Esophagus squamous epithelium (tissue), 5 donors: ENCODE results near the gene SLC24A4. TPM values are rescaled to one million over a fixed set of nuclear protein-coding genes. Genes with fewer than 3 reads are reported as not detected.

ENCODE experiments used
- DNase-seq: peaks from one replicate; lab custom pipeline; 2025; lab: John Stamatoyannopoulos, UW
- H3K27ac ChIP-seq, 4 donors: fragments of 200-600 bp; sonication (generic); one replicate each; pipeline ENCODE4 v1.5.1; 2016 to 2019; ENCODE audit warnings: mild to moderate bottlenecking in 1 of 4
- H3K27me3 ChIP-seq, 4 donors: fragments of 200-600 bp; sonication (generic); 1 replicate in 3 of 4; 2 replicates in 1 of 4; pipeline versions ENCODE4 v1.5.1 to v1.6.0; 2017 to 2021; ENCODE audit warnings: antibody characterized with exemption in 1 of 4
- H3K36me3 ChIP-seq, 3 donors: fragments of 200-600 bp; sonication (generic); one replicate each; pipeline ENCODE4 v1.5.1; 2016 to 2019
- H3K4me1 ChIP-seq, 3 donors: fragments of 200-600 bp; sonication (generic); one replicate each; pipeline ENCODE4 v1.5.1; 2017 to 2019
- H3K4me3 ChIP-seq, 4 donors: fragments of 200-600 bp; sonication (generic); 1 replicate in 3 of 4; 2 replicates in 1 of 4; pipeline ENCODE4 v1.5.1; 2016 to 2019; ENCODE audit warnings: mild to moderate bottlenecking in 2 of 4, moderate library complexity in 1 of 4
- H3K9me3 ChIP-seq, 3 donors: fragments of 200-600 bp; sonication (generic); one replicate each; pipeline ENCODE4 v1.5.1; 2016 to 2019
- POLR2A ChIP-seq, 4 donors: fragments of 450-650 bp; IDR thresholded peaks; one replicate each; pipeline ENCODE4 v1.6.1; 2017; ENCODE audit warnings: antibody characterized with exemption in 4 of 4, mild to moderate bottlenecking in 4 of 4, moderate library complexity in 3 of 4
- WGBS, 2 donors: methylation state at CpG; one replicate each; pipeline ENCODE4 v1.1.5; 2018; 5-methylcytosine and 5-hydroxymethylcytosine counted together
- intact Hi-C: fragments of 100-400 bp; cut with DNase I; formaldehyde crosslinking; loops from one replicate; pipeline ENCODE4 v1.15.0; 2022
- total RNA-seq, 4 donors: library from RNA; depleted of rRNA; stranded (reverse); fragments of >200 nt; gene quantifications; one replicate each; pipeline ENCODE4 v1.1.0, GENCODE V29; 2016
- TF ChIP-seq, protein P1 (sequence below), 6 experiments: fragments of 450-650 bp in 4 of 6; fragments of 200-600 bp in 2 of 6; sonication (generic) in 2 of 6; IDR thresholded peaks; one replicate each; pipeline ENCODE4 v1.5.1; 2016 to 2019; ENCODE audit warnings: antibody characterized with exemption in 6 of 6, mild to moderate bottlenecking in 4 of 6, moderate library complexity in 4 of 6
- donor health status: DM: yes; HTN: yes; CAD: no.

SLC24A4 gene
- total RNA-seq, 4 donors from 2014 or later: 0.04 to 0.38 (median 0.20) TPM

DNA sequence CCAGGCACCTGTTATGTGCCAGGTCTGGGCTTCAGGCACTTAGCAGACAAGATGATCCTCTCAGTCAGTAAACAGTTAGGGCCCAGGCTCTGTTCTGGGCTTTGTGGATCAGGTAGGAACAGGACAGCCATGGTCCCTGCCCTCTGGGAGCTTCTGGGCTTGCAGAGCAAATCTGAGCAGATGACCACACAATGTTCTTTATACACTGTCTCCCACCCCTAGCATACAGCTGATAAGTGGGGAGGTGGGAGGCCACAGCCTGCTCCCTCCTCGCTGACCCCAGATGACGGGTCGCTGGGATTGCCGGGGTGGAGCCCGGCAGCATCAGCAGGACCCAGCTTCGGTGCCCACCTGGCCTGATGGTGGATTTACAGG is 137.6 kb downstream of the SLC24A4 start:
- no peaks in the 10 kb centered on the region for H3K27me3 ChIP-seq
- H3K9me3 ChIP-seq: no peaks in the 10 kb centered on the region
- 89% methylated on average over 5 of the region's 6 CpGs; no CpG with 5 or more reads in 1 of the 2 donors for WGBS, 2 donors
- no peak for DNase-seq
- peak overlapping the region in 3 of 4 donors; percentile 38 to 74 (median 48) for H3K27ac ChIP-seq
- H3K36me3 ChIP-seq: no peaks in the 10 kb centered on the region
- TF ChIP-seq, protein P1, sequence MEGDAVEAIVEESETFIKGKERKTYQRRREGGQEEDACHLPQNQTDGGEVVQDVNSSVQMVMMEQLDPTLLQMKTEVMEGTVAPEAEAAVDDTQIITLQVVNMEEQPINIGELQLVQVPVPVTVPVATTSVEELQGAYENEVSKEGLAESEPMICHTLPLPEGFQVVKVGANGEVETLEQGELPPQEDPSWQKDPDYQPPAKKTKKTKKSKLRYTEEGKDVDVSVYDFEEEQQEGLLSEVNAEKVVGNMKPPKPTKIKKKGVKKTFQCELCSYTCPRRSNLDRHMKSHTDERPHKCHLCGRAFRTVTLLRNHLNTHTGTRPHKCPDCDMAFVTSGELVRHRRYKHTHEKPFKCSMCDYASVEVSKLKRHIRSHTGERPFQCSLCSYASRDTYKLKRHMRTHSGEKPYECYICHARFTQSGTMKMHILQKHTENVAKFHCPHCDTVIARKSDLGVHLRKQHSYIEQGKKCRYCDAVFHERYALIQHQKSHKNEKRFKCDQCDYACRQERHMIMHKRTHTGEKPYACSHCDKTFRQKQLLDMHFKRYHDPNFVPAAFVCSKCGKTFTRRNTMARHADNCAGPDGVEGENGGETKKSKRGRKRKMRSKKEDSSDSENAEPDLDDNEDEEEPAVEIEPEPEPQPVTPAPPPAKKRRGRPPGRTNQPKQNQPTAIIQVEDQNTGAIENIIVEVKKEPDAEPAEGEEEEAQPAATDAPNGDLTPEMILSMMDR (IDR thresholded peaks at IDR 0.05): no peak
- no peak for TF ChIP-seq POLR2A (IDR thresholded peaks at IDR 0.05)
- peaks cover 3 to 26% (median 7%) of the 10 kb centered on the region in 3 donors for H3K4me1 ChIP-seq
- intact Hi-C loops: no loop called here
- no peak overlapping the region for H3K4me3 ChIP-seq

DNA sequence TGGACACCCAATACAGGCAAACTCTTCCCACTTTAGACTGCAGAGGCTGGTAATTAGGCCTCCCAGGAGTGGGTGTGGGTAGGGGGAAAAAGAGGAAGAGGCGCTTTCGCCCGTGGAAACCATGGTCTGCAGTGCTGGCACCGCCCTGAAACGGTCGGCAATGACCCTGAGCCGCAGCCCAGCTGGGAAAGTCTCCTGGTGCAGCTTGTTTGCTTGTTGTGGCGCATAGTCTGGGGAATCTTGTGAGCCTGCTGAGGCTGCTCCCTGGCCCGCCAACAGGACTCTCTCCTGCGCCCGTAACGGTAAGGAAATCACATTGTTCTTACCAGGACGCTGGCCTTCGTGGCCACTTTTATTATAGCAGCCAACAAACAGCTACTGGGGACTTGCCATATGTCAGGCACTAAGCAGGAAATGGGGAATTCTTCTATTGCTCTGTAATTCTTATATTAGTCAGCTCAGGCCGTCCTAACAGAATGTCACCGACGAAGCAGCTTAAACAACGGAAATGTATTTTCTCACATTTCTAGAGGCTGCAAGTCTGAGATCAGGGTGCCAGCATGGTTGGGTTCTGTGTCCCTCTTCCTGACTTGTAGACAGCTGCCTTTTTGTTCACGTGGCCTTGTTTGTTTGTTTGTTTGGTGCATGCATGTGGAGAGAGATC is 138.1 kb downstream of the SLC24A4 start:
- TF ChIP-seq, protein P1 (IDR thresholded peaks at IDR 0.05): no peak
- TF ChIP-seq POLR2A (IDR thresholded peaks at IDR 0.05): no peak
- H3K36me3 ChIP-seq: no peaks in the 10 kb centered on the region
- H3K27me3 ChIP-seq: no peaks in the 10 kb centered on the region
- peak overlapping the region in 3 of 4 donors; percentile 38 to 74 (median 48) for H3K27ac ChIP-seq
- H3K9me3 ChIP-seq: no peaks in the 10 kb centered on the region
- intact Hi-C loops: no loop called here
- H3K4me3 ChIP-seq: peak overlapping the region in 1 of 4 donors; percentile 16
- H3K4me1 ChIP-seq: peaks cover 3 to 26% (median 7%) of the 10 kb centered on the region in 3 donors
- WGBS, 2 donors: 19 to 41% methylated on average over 7 to 12 of the region's 19 CpGs
- DNase-seq: no peak

DNA sequence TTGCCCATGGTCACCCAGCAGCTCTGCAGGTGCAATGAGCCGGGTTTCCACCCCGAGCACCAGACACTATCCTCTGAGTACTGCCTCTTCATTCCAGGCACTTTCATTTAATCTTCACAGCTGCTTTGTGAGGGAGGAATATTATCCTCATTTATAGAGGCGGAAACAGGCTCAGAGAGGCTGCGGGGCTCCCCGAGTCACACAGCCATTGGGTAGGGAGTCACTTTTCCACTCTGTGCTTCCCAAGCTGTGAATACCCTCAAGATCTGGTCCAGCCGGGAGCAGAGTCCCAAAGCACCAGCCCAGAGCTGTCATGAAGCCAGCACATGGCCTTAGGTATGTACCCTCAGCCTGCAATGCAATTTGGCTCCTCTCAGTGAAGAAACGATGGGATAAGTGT is 138.9 kb downstream of the SLC24A4 start:
- TF ChIP-seq, protein P1 (IDR thresholded peaks at IDR 0.05): no peak
- TF ChIP-seq POLR2A (IDR thresholded peaks at IDR 0.05): no peak
- intact Hi-C loops: no loop called here
- Histone ChIP-seq H3K27me3 (no peaks in the 10 kb centered on the region), H3K27ac (peak overlapping the region in 1 of 4 donors; percentile 74), H3K4me3 (no peak overlapping the region), H3K36me3 (no peaks in the 10 kb centered on the region), H3K9me3 (peaks cover 0 to 4% (median 0%) of the 10 kb centered on the region in 3 donors), H3K4me1 (peaks cover 3 to 26% (median 7%) of the 10 kb centered on the region in 3 donors)
- 76 to 86% methylated on average over 3 to 7 of the region's 7 CpGs for WGBS, 2 donors
- no peak for DNase-seq

DNA sequence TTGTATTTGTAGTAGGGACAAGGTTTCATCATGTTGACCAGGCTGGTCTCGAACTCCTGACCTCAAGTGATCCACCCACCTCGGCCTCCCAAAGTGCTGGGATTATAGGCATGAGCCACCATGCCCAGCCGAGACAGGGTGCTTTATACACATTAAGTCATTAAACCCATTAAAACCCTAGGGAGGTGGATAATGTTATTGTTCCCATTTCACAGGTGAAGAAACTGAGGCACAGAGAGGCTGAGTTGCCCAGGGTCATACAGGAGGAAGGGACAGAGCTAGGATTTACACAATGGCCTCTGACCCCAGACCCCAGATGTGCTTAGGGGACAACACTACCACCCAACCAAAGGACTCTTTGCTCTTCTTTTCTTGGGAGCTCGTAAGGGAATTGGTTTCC is 139.6 kb downstream of the SLC24A4 start:
- DNase-seq: no peak
- intact Hi-C loops: no loop called here

DNA sequence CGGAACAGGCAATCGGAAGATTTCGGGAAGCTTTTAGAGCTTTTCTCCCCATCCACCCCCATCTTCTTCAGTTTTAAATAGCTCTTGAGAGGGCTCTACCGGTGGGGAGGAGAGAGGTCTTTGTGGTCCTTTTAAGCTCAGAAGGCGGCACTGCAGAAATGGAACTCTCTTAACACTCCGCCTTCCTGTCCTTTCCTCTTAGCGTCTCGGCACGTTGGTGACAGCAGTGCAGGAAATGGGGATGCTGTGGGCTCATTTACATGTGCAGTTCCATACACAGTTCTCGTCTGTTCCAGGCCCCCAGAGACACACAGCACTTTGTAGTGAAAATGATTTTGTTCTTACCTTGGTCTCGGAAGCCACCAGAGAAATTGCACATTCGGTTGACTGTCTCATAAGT is 140.2 kb downstream of the SLC24A4 start:
- Histone ChIP-seq H3K27me3 (no peaks in the 10 kb centered on the region), H3K9me3 (peaks cover 0 to 11% (median 0%) of the 10 kb centered on the region in 3 donors), H3K4me1 (peaks cover 3 to 26% (median 7%) of the 10 kb centered on the region in 3 donors), H3K4me3 (no peak overlapping the region), H3K27ac (no peak overlapping the region), H3K36me3 (no peaks in the 10 kb centered on the region)
- no peak for DNase-seq
- 57 to 64% methylated on average over 10 to 12 of the region's 12 CpGs for WGBS, 2 donors
- TF ChIP-seq, protein P1 (IDR thresholded peaks at IDR 0.05): no peak
- TF ChIP-seq POLR2A (IDR thresholded peaks at IDR 0.05): no peak
- intact Hi-C loops: no loop called here

More for the DNA sequence above, 139.6 kb downstream of the SLC24A4 start:
- Histone ChIP-seq H3K4me3 (no peak overlapping the region), H3K27ac (no peak overlapping the region), H3K4me1 (peaks cover 3 to 26% (median 7%) of the 10 kb centered on the region in 3 donors), H3K36me3 (no peaks in the 10 kb centered on the region), H3K9me3 (peaks cover 0 to 11% (median 0%) of the 10 kb centered on the region in 3 donors), H3K27me3 (no peaks in the 10 kb centered on the region)
- no peak for TF ChIP-seq POLR2A (IDR thresholded peaks at IDR 0.05)
- TF ChIP-seq, protein P1 (IDR thresholded peaks at IDR 0.05): no peak
- 83 to 85% methylated on average over 3 to 4 of the region's 4 CpGs for whole genome bisulfite sequencing, 2 donors
